Stimulated activated CD8-positive, alpha-beta memory T cell treated with anti-CD3 and anti-CD28 coated beads, Interleukin-15, amount 100 ng/mL, for 4 hours (primary cell): Measurements from ENCODE around the gene ZKSCAN3.
A peak's percentile ranks its signal among the peaks of the same experiment; 100 is the strongest.
"Not testable (repeated sequence)": the region's sequence is repeated elsewhere in the genome, so short reads cannot be mapped to it uniquely, and the experiment has no call there.

Source experiments
- DNase-seq, 2 donors: peaks; one replicate each; pipeline ENCODE4 v3.0.0-alpha.2; 2020; ENCODE audit warnings: low read depth in 2 of 2

The ZKSCAN3 gene

GRCh38 chr6:28343898-28344677, 5.7 kb upstream of the ZKSCAN3 start:
- DNase-seq: no peak

GRCh38 chr6:28345201-28345600, 4.5 kb upstream of the ZKSCAN3 start:
- DNase-seq: no peak

- DNase-seq: no peak
These were observed 2.6 kb upstream of the ZKSCAN3 start for GRCh38 chr6:28347119-28347518.

- DNase-seq: no peak
These were observed 329 bp upstream of the ZKSCAN3 start for GRCh38 chr6:28349344-28349891.

GRCh38 chr6:28351087-28351486, 1.3 kb downstream of the ZKSCAN3 start:
- DNase-seq: no peak

GRCh38 chr6:28351493-28351925, 1.8 kb downstream of the ZKSCAN3 start:
- no peak for DNase-seq

- no peak for DNase-seq
These were observed 3.6 kb downstream of the ZKSCAN3 start for GRCh38 chr6:28353356-28353755.

- DNase-seq: no peak
These were observed 4.4 kb downstream of the ZKSCAN3 start for GRCh38 chr6:28353981-28354676.

GRCh38 chr6:28354688-28355554, 5.2 kb downstream of the ZKSCAN3 start:
- DNase-seq: no peak

GRCh38 chr6:28355743-28356665, 6.3 kb downstream of the ZKSCAN3 start:
- peak in 1 of 2 donors; percentile 17 for DNase-seq

- no peak for DNase-seq
These were observed 6.9 kb downstream of the ZKSCAN3 start for GRCh38 chr6:28356666-28357020.

- no peak for DNase-seq
These were observed 7.3 kb downstream of the ZKSCAN3 start for GRCh38 chr6:28357036-28357435.

GRCh38 chr6:28359562-28359961, 9.8 kb downstream of the ZKSCAN3 start:
- not testable (repeated sequence) for DNase-seq

- DNase-seq: no peak
These were observed 11.2 kb downstream of the ZKSCAN3 start for GRCh38 chr6:28360961-28361360.

- DNase-seq: not testable (repeated sequence)
These were observed 15.8 kb downstream of the ZKSCAN3 start for GRCh38 chr6:28365590-28365989.

GRCh38 chr6:28368522-28368921, 18.8 kb downstream of the ZKSCAN3 start:
- no peak for DNase-seq

- DNase-seq: no peak
These were observed 19.7 kb downstream of the ZKSCAN3 start for GRCh38 chr6:28369463-28369862.

GRCh38 chr6:28370440-28370839, 20.7 kb downstream of the ZKSCAN3 start:
- no peak for DNase-seq

GRCh38 chr6:28371280-28371679, 21.5 kb downstream of the ZKSCAN3 start:
- DNase-seq: no peak

GRCh38 chr6:28371706-28372451, 22.1 kb downstream of the ZKSCAN3 start:
- DNase-seq: no peak
